H4 (cell line): ENCODE results near the gene SMNDC1. TPM values are rescaled to one million over a fixed set of nuclear protein-coding genes. Genes with fewer than 3 reads are reported as not detected.
A peak's percentile ranks its signal among the peaks of the same experiment; 100 is the strongest.
"Not testable (repeated sequence)": the region's sequence is repeated elsewhere in the genome, so short reads cannot be mapped to it uniquely, and the experiment has no call there.

Source experiments
- DNase-seq: peaks from one replicate; pipeline ENCODE4 v3.0.0-alpha.2; 2015; ENCODE audit warnings: low spot score
- total RNA-seq: library from RNA; depleted of rRNA; stranded (reverse); fragments of >200 nt; shearing (Covaris generic); gene quantifications from 2 replicates; pipeline ENCODE4 v1.2.3, GENCODE V29; 2014

SMNDC1 gene
- total RNA-seq, 1 experiment from 2014 or later, result 7.8 TPM

GRCh38 chr10:110284262-110284661, 20.5 kb downstream of the SMNDC1 start:
- no peak for DNase-seq

GRCh38 chr10:110279407-110279986, 25.2 kb downstream of the SMNDC1 start:
- DNase-seq, result peak; percentile 65

DNA sequence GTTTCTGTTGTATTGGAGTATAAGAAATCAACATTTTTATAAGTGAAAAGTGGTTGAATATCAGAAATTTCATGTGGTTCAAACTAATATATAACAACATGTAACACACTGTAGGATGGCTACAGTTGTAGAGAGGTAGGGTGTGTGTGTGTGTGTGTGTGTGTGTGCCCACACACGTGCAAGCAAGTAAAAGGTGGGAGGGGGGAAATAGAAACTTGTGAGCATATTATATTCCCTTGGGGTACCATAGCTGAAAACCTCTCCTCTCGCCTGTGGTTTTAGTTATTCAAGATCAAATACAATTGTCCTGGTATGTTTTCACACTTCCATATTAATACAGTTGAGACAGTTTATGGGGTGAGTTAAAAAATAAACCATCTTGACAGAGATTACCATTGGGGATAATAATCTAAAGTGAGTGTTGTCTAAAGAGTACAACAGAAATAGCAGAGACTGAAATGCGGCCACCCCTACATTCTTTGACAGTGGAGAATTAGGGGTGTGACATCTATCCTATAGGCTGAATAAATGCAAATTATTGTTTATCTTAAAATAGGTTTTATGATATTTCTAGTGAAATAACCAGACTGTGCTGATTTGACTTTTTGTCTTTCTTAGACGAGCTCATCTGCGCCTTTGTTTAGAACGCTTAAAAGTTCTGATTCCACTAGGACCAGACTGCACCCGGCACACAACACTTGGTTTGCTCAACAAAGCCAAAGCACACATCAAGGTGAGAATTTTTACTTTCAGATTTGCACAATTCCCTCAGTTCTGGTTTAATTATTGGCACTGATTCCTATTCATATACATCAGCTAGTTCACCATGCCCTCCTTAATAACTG, 25.9 kb downstream of the SMNDC1 start:
- DNase-seq, result no peak

- no peak for DNase-seq
Observed at GRCh38 chr10:110277591-110277990, 27.1 kb downstream of the SMNDC1 start.

DNA sequence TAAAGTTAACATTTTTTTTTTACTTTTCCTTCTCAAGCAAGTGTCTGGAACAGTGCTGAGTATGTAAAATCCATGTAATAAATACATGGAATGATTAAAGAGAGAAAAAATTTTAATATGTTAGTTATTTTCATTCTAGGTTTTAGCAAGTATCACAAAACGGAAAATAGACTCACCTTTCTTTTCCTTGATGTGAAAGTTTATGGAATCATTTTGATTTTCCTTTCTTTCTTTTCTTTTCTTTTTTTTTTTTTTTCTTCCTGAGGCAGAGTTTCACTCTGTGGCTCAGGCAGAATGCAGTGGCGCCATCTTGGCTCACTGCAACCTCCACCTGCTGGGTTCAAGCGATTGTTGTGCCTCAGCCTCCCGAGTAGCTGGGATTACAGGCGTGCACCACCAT, 28.1 kb downstream of the SMNDC1 start:
- DNase-seq, result no peak

DNA sequence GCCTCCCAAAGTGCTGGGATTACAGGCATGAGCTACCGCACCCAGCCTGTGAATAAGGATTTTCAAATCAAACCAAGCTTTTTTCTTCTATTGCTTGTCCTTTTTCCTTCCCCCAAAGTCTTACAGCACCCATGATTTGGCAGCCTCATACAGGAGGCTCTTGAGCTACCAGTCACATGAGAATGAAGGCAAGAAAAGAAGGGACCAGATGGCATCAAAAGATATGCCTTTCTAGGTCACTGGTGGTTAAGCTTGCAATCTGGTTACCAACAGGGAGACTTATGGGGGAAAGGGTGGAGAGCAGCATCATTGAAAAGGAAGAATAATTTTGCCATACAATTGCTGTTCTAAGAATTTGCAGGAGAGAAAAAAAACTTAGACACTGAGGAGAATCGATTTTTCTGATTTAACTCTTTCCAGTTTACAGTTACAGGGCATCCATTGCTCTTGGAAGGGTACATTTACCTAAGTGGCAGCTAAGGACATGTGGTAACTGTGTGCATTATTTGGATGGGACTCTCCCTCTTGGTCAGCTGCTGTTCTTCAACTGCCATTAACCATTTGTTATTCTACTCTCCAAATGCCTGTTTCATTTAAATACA, 29.5 kb downstream of the SMNDC1 start:
- no peak for DNase-seq

DNA sequence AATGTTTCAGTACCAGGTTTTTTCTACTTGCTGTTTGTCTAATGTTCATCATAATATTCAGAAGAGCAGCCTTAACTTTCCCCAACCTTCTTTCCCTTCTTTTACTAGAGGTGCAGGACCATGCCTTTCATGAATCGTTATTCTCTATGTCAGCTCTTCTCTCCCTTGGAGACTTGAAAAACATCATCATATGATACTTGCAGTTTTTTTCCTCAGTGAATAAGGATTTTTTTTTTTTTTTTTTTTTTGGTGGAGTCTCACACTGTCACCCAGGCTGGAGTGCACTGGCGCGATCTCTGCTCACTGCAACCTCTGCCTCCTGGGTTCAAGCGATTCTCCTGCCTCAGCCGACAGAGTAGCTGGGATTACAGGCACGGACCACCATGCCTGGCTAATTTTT, 30.1 kb downstream of the SMNDC1 start:
- DNase-seq, result no peak

- no peak for DNase-seq
Observed at GRCh38 chr10:110274072-110274627, 30.6 kb downstream of the SMNDC1 start.

GRCh38 chr10:110273474-110273873, 31.2 kb downstream of the SMNDC1 start:
- peak; percentile 71 for DNase-seq

DNA sequence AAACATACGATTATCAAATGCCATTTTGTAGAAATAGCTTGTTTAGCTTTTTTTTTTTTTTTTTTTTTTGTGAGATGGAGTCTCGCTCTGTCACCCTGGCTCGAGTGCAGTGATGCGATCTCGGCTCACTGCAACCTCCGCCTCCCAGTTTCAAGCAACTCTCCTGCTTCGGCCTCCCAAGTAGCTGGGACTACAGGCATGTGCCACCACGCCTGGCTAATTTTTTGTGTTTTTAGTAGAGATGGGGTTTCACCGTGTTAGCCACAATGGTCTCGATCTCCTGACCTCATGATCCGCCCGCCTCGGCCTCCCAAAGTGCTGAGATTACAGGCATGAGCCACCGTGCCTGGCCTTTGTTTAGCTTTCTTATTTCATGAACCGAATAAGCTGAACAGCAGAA, 31.7 kb downstream of the SMNDC1 start:
- not testable (repeated sequence) for DNase-seq

DNA sequence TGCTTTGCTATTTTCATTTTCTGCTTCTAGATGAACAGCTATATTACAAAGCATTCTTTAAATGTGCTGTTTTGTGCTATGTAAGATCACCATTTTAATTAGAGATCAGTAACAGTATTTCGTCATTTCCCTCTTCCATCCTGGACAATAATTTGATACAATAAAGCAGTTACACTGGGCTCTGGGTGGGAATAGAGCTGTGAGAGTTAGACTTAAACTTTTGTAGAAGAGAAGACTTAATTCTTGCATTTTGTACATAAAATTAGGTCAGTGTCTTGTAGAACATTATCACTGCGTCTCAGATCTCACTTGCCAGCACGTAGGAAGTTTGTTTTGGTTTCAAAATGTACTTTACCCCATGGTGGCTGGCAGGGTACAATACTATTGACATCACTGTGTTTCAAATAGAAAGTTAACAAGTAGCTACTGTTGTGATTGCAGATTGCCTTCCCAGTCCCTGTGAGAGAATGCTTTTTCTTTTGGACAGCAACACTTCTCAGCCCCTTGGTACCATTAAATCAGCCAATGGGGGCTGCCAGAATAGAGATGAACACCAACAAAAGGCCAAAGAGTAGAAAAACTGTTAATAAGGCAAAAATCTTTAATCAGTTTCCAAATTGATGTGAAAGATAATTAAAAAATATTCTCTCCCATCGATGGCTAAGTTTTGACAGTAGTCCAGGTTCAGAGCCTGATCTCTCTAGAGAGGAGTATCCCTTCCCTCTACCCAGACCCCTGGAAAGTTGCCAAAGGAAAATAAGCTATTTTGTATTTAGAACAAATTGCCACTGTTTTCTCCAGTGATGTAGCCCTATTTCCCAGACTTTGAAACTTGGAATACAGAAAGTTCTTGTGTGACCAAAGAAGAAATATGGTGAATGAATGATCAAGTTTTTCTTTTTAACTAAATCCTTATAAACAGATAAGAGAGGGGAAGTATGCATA, 35.1 kb downstream of the SMNDC1 start:
- DNase-seq, result no peak

- DNase-seq, result no peak
Observed at GRCh38 chr10:110268971-110269370, 35.7 kb downstream of the SMNDC1 start.

DNA sequence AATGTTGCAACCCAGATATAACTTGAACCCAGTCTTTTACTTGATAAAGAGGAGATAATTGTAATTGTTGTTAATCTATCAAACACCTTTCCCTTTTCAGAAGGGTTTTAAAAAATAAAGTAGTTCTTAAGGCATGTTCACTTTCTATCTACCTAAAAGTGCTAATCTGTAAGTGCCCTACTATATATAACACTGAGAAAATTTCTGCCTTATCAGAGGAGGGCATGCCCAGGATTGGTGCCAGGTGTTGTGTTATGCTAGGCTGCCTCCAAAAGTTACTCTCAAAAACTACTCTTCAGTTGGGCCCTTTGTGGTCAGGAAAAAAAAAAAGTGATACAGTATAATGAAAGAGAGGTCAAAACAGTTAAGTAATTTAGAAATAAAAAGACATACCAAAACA, 36.3 kb downstream of the SMNDC1 start:
- no peak for DNase-seq

- DNase-seq, result no peak
Observed at GRCh38 chr10:110267276-110267675, 37.4 kb downstream of the SMNDC1 start.

- DNase-seq, result no peak
Observed at GRCh38 chr10:110265573-110266193, 39.0 kb downstream of the SMNDC1 start.

- no peak for DNase-seq
Observed at GRCh38 chr10:110263164-110263563, 41.6 kb downstream of the SMNDC1 start.

- DNase-seq, result peak; percentile 14
Observed at GRCh38 chr10:110260746-110261477, 43.8 kb downstream of the SMNDC1 start.

DNA sequence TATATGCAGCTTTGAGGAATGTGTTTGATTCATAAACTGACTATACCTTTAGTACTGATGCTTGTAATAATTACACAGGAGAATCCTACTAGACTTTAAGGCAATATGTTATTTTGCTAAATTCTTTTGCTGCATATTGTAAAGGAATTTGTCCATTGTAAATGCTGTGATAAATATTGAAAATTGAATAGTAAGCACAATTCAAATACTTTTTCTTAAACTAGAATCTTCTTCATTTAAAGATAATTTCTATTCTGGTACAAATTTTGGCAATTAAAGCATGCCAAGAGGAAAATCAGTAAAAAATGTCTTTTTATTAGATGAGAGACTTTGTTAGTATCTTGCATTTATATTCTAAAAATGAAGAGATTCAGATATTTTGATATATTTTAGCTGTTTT, 45.4 kb downstream of the SMNDC1 start:
- DNase-seq, result no peak

- no peak for DNase-seq
Observed at GRCh38 chr10:110258542-110258941, 46.2 kb downstream of the SMNDC1 start.

DNA sequence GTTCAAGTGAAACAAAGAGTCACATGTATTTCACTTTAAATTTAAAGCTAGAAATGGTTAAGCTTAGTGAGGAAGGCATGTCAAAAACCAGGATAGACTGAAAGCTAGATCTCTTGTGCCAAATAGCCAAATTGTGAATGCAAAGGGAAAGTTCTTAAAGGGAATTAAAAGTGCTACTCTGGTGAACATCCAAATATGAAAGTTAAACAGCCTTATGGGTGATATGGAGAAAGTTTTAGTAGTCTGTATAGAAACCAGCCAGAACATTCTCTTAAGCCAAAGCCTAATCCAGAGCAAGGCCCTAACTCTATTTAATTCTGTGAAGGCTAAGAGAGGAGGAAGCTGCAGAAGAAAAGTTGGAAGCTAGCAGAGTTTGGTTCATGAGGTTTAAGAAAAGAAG, 50.3 kb downstream of the SMNDC1 start:
- DNase-seq, result no peak
